ENCODE data around the gene MAGI2. TPM values are rescaled to one million over a fixed set of nuclear protein-coding genes. Genes with fewer than 3 reads are reported as not detected.

Gene MAGI2
- total RNA-seq, 1 experiment from 2014 or later, result 0.22 TPM

GRCh38 chr7:78662939-78663338, 790.5 kb downstream of the MAGI2 start:
- Histone ChIP-seq H3K4me3 (replicated peaks in 1 of 2; ENCODE audit: low read depth in 1 of 2, low read length in 2 of 2) (no peak overlapping the region), H3K79me2 (ENCODE audit: insufficient read depth, low read length) (no peaks in the 10 kb centered on the region), H2AFZ (ENCODE audit: low read depth, low read length, poor library complexity, severe bottlenecking) (no peak overlapping the region), H3K27me3 (ENCODE audit: insufficient read depth, low read length) (no peaks in the 10 kb centered on the region; the same call in 1 of the 2 replicates), H3K36me3 (ENCODE audit: control insufficient read depth in 1 of 2, insufficient read depth in 2 of 2, low read length in 2 of 2) (no peaks in the 10 kb centered on the region), H3K9me3 (ENCODE audit: control insufficient read depth in 1 of 2, insufficient read depth in 1 of 2, low read depth in 1 of 2, low read length in 2 of 2) (no peaks in the 10 kb centered on the region), H3K4me2 (ENCODE audit: low read length) (no peak overlapping the region), H3K9ac (ENCODE audit: low read length) (no peak overlapping the region), H4K20me1 (ENCODE audit: insufficient read depth) (no peaks in the 10 kb centered on the region), H3K4me1 (ENCODE audit: control insufficient read depth in 1 of 2, insufficient read depth in 2 of 2, low read length in 2 of 2) (no peaks in the 10 kb centered on the region), H3K9me2 (ENCODE audit: insufficient read depth) (no peaks in the 10 kb centered on the region), H3K27ac (ENCODE audit: low read depth, low read length) (no peak overlapping the region)
- POLR2A ChIA-PET, result no interaction called here
- CTCF ChIA-PET, result no interaction called here
- BruUV-seq (replicated peaks), result no TSS peak
- intact Hi-C loops (cut with micrococcal nuclease), result no loop called here
- no peak for DNase-seq (ENCODE audit: low read depth, low spot score)
- TF ChIP-seq JUND (IDR thresholded peaks at IDR 0.05), result no peak
- no peak for TF ChIP-seq TCF7L2 (IDR thresholded peaks at IDR 0.05; ENCODE audit: borderline replicate concordance, extremely low read depth, insufficient read depth, insufficient read length)
- TF ChIP-seq ZBTB33 (IDR thresholded peaks at IDR 0.05; ENCODE audit: extremely low read depth, insufficient replicate concordance, low read length), result no peak
- TF ChIP-seq SP1 (IDR thresholded peaks at IDR 0.05; ENCODE audit: low read depth), result no peak
- TF ChIP-seq POLR2AphosphoS5 (IDR thresholded peaks at IDR 0.05; ENCODE audit: low read depth, low read length), result no peak
- TF ChIP-seq CEBPB (IDR thresholded peaks at IDR 0.05; ENCODE audit: low read depth), result no peak
- no peak for TF ChIP-seq REST (IDR thresholded peaks at IDR 0.05; ENCODE audit: low read depth)
- RAD21 ChIA-PET (ENCODE audit: low non-redundant PET in 1 of 2, low total read pairs in 2 of 2, uncharacterized antibody in 2 of 2, unreplicated experiment in 2 of 2), result no interaction called here
- no peak for ATAC-seq
